HT1080 (cell line): Measurements from ENCODE around the gene GAS5. TPM values are rescaled to one million over a fixed set of nuclear protein-coding genes. Genes with fewer than 3 reads are reported as not detected.
"Not testable (repeated sequence)": the region's sequence is repeated elsewhere in the genome, so short reads cannot be mapped to it uniquely, and the experiment has no call there.

Experiments used
- DNase-seq: peaks from one replicate; pipeline ENCODE4 v3.0.0-alpha.2; 2015; ENCODE audit warnings: low read depth
- total RNA-seq: library from RNA; depleted of rRNA; stranded (reverse); fragments of >200 nt; shearing (Covaris generic); gene quantifications from 2 replicates; pipeline ENCODE4 v1.2.3, GENCODE V29; 2014

GAS5 gene
- total RNA-seq, 1 experiment from 2014 or later: 409 TPM

- DNase-seq: no peak
Measured at GRCh38 chr1:173870252-173871075, 2.7 kb upstream of the GAS5 start.

- no peak for DNase-seq
Measured at GRCh38 chr1:173869021-173869359, 1.2 kb upstream of the GAS5 start.

DNA sequence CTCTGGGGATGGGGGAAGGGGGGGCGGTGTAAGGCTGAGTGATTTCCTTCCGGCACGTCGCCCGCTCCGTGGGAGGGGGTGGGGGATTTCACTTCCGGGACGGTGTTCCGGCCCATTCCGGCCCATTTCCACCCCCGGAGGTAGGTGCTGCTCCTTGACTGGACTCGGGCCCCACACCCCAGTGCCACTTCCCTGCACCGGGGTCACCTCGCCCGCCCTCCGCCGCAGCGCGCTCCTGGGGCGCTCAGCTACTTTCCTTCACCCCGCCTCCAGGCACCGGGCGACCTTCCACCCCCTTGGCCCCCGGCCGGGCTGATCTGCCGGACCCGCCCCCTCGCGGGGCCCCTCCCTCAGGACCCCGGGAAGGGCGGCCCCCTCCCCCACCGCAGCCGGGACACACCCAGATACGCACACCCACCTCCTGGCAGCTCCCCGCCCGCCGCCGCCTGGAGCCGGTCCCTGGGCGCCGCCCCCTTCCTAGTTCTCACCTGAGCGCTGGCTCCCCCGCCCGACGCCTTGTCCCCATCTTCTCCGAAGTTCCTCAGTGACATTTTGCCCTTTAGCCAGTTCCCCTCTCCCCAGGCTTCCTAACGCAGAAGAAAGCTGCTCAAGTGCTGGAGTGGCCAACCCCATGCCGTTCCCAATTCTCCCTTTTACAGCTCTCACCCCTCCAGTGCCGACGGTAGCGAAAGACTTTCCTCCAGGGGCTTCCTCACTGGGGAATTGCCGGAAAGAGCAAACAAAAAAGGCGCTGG, 654 bp upstream of the GAS5 start, which contains the start of gene ZBTB37:
TSS of gene ZBTB37 (plus strand) at position 115 of the 755 bp plus-strand sequence. CDS start 1,846 bp downstream, outside the sequence.
- no peak for DNase-seq

- no peak for DNase-seq
Measured at GRCh38 chr1:173867141-173867752, 542 bp downstream of the GAS5 start.

GRCh38 chr1:173866413-173867115, 1.2 kb downstream of the GAS5 start:
- DNase-seq: peak; percentile 17

DNA sequence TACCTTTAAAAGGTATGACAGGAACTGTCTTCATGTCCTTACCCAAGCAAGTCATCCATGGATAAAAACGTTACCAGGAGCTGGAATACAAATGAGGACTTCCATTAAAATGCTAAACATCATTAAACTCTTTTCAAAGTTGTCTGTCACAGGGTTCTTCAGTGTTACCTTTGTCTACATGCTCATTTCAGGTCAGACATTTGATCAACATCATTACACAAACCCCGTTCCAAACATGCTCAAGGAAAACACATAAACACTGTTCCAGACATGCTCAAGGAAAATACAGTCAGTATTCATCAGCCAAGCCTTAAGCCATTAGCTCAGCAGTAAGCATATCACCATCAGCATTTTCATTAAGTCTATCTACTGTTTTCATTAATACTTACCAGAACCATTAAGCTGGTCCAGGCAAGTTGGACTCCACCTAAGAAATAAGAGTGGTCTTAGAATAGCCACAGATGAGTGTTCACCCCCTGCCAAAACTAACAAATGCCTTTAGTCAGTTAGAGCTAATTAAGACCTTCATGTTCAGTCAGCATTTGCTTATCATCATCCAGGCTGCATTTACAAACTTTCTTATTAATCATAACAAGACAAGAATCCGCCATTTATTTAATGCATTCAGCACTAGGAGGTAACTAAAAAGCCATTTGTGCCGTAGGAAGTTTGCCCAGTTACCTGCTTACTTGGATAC, 2.2 kb downstream of the GAS5 start:
- peak; percentile 20 for DNase-seq

GRCh38 chr1:173864179-173864867, 3.5 kb downstream of the GAS5 start:
- DNase-seq: peak; percentile 34

DNA sequence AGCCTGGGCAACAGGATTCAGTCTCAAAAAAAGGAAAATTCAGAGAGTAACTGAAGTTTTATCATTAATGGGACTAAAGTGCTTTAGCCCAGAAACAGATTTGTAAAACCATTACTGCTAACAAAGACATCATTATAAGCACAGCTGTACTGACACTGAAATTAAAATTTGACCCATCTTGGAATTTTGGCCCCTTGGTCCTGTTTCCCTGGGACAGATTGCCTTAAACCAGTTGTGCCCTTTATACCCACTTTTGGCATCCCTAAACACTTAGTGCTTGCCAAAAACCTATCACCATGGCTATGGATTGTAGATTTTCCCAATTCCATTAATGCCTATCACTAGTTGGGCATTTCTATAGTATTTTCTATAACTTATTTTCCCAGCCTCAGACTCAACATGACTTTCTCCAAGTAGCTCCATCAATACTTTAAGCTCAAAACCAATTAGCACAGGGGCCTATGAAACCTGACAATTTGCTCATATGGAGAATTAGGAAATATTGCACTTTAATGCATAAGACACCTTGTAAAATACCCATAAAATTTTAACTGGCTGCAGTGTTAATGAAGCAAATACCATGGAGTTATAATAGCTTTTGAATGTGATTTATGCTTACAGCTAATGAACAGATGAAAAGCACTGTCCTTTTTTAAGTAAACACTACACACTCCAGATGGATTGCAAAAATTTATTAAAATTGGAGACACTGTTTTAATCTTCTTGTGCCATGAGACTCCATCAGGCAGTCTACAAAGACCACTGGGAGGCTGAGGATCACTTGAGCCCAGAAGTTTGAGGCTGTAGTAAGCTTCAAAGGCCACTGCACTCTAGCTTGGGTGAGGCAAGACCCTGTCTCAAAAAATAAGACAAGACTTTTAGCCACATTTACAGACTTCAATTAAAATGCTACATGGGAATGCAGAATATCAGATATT, 4.3 kb downstream of the GAS5 start:
- DNase-seq: no peak

DNA sequence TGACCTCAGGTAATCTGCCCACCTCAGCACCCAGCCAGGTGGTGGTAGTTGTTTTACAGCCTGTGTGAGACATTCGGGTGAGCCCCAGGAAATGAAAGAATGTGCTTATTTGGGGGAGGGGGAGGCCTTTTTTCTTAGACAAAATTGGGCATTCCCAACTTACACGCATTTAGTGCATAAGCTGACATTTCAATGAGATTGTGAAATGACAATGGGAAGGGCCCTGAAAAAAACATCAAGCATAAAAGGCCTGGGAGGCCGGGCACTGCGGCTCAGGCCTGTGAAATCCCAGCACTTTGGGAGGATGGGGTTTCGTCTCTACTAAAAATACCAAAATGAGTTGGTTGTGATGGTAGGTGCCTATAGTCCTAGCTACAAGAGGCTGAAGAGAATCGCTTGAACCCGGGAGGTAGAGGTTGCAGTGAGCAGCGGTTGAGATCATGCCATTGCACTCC, 5.0 kb downstream of the GAS5 start:
- DNase-seq: peak; percentile 72

DNA sequence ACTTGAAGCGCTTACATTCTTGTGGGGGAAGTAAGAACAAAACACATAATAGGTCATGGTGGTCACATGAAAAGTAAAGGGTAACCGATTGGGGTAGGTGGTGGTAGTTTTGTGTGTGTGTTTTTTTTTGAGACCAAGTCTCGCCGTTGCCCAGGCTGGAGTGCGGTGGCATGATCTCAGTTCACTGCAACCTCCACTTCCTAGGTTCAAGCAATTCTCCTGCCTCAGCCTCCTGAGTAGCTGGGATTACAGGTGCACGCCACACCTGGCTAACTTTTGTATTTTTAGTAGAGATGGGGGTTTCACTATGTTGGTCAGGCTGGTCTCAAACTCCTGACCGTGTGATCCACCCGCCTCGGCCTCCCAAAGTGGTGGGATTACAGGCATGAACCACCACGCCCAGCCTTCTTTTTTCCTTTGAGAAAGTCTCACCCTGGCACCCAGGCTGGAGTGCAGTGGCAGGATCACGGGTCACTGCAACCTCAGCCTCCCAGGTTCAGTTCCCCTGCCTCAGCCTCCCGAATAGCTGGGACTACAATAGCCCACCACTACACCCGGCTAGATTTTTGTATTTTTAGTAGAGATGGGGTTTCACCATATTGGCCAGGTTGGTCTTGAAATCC, 5.5 kb downstream of the GAS5 start:
- peak; percentile 77 for DNase-seq

DNA sequence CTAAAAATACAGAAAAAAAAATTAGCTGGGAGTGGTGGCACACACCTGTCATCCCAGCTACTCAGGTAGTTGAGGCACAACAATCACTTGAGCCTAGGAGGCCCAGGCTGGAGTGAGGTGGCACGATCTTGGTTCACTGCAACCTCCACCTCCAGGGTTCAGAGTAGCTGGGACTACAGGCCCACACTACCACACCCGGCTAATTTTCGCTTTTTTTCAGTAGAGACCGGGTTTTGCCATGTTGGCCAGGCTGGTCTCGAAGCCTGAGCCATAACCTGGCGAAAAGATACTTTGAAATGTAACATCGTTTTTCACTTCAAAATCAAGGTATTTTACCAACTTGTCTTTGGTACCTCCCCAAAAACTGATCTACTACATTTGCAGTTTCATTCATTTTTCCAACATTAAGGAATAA, 6.1 kb downstream of the GAS5 start:
- peak; percentile 64 for DNase-seq

DNA sequence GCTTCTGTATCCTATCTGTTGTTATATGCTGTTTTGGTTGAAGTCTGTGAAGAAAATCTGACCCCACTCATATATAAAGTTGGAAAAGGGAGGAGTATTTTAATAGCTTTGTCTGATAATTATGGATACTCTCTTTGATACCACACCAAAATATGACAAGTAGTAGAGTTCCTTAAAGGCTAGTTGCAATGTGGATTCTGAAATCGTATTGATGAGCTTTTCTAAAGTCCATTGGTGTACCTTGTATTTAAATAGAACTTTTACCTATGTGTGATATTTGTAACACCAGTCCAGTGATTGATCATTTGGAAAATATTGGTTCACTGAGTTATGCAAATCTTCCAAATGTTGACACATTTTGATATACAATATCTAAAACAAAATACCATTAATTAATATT, 7.7 kb downstream of the GAS5 start:
- no peak for DNase-seq

DNA sequence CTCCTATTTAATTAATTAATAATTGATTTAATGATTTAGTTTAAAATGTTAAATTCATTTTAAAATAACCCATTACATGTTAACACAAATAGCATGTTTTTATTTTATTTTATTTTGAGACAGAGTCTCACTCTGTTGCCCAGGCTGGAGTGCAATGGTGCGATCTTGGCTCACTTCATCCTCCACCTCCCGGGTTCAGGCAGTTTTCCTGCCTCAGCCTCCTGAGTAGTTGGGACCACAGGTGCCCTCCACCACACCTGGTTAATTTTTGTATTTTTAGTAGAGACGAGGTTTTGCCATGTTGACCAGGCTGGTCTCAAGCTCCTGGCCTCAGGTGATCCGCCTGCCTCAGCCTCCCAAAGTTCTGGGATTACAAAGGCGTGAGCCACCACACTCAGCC, 8.2 kb downstream of the GAS5 start:
- not testable (repeated sequence) for DNase-seq

DNA sequence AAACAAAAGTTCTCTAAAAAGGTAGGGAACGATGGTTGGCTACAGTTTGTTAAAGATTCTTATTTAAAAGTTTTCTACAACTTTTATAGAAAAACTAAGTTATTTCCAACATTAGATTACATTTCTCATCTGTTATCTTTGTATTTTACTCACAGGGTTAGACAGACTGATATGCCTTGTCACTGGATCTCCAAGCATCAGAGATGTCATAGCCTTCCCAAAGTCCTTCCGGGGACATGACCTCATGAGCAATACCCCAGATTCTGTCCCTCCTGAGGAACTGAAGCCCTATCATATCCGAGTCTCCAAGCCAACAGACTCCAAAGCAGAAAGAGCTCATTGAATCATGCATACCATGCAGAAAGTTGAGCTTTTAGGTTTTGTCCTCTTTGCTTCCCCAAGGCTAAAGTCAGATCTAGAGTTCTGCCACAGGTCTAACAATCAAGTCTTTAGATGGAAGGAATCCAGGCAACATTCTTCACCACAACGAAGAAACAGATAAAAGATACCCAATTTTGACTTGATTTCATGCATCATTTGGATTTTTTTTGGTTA, 10.3 kb downstream of the GAS5 start:
- no peak for DNase-seq

DNA sequence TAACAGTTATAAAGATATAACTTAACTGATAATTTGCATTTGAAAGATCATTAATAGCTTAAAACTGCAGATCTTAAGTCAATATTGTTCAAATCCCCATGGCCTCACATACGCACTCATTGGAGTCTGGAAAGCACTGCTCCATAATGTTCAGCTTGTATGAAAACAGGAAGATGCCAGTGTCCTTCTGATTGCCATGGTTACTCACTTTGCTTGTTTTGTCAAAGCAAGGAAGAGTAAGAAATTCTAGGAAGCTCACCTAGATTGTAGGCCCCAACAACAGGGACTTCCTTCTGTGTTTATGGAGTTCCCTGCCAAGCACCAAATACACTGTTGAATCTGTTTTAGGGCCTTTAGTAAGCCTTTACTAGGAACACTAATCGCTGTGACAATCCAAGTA, 10.9 kb downstream of the GAS5 start:
- no peak for DNase-seq

- no peak for DNase-seq
Measured at GRCh38 chr1:173856014-173856413, 11.8 kb downstream of the GAS5 start.

- peak; percentile 63 for DNase-seq
Measured at GRCh38 chr1:173853074-173853473, 14.7 kb downstream of the GAS5 start.

- DNase-seq: no peak
Measured at GRCh38 chr1:173852105-173852504, 15.7 kb downstream of the GAS5 start.
